Colonic mucosa (tissue), 4 donors: Measurements from ENCODE around the gene ZMYND8. TPM values are rescaled to one million over a fixed set of nuclear protein-coding genes. Genes with fewer than 3 reads are reported as not detected.
"Not testable (repeated sequence)": the region's sequence is repeated elsewhere in the genome, so short reads cannot be mapped to it uniquely, and the experiment has no call there.

Experiments used
- DNase-seq: peaks from one replicate; pipeline ENCODE4 v3.0.0-alpha.2; 2020
- H3K27ac ChIP-seq: fragments of 200-600 bp; one replicate; pipeline ENCODE4 v1.8.0; 2021
- H3K27me3 ChIP-seq: fragments of 200-600 bp; one replicate; pipeline ENCODE4 v1.8.0; 2021
- H3K36me3 ChIP-seq: fragments of 200-600 bp; one replicate; pipeline ENCODE4 v1.8.0; 2021
- H3K4me1 ChIP-seq: fragments of 200-600 bp; one replicate; pipeline ENCODE4 v1.8.0; 2021; ENCODE audit warnings: mild to moderate bottlenecking
- H3K4me3 ChIP-seq: fragments of 200-600 bp; one replicate; pipeline ENCODE4 v1.8.0; 2021
- H3K9ac ChIP-seq, 2 donors: one replicate each; pipeline ENCODE4 v1.7.0; 2013; ENCODE audit warnings: control low read depth in 2 of 2, low read depth in 2 of 2, low read length in 2 of 2
- H3K9me3 ChIP-seq: fragments of 200-600 bp; one replicate; pipeline ENCODE4 v1.8.0; 2021
- intact Hi-C: fragments of 100-400 bp; cut with DNase I; formaldehyde crosslinking; loops from one replicate; pipeline ENCODE4 v1.14.1; 2022
- total RNA-seq, 2 donors: library from RNA; stranded (reverse); fragmentation: NEBNext Ultra II Directional in 1 of 2; extraction: Animal tissue kit (Norgen Biotek cat#: 25700) in 1 of 2; gene quantifications; one replicate each; pipeline ENCODE4 v1.2.1, GENCODE V29; 2021
- TF ChIP-seq, protein P1 (sequence below): fragments of 200-600 bp; IDR thresholded peaks from one replicate; pipeline ENCODE4 v1.8.0; 2022; ENCODE audit warnings: antibody characterized with exemption, mild to moderate bottlenecking
- donor health status: healthy.
- donor health status: DM: no; HTN: no; CAD: no.
- donor health status: DM: no; HTN: no; CAD: no.

Gene ZMYND8
- total RNA-seq, 2 donors from 2014 or later: 45.4 to 53.1 TPM

DNA sequence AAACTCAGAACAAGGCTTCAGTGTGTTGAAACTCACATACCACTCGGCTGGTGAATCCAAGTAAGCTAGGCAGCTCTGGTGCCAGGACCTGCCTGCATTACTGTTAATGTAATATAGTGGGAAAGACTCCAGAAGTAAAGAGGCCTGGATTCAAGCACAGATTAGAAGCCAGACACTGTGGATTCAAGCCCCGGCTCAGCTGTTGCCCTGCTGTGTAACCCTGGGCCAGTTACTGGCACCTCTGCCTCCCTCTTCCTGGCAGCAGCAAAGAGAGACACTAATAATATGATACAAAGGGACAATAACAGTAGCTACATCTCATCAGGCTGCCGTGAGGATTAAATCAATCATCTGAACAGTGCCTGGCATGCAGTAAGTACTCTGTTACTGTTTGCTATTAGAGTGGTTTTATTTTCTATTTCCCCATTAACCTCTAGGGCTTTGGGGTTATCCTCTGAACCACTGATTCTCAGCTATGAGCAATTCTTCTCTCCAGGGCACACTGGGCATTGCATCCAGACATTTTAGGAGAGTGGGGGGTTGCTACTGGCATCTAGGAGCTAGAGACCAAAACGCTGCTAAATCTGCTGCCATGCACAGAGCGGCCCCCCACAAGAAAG is 92.9 kb downstream of the ZMYND8 start:
- no peaks in the 10 kb centered on the region for H3K9me3 ChIP-seq
- TF ChIP-seq, protein P1, sequence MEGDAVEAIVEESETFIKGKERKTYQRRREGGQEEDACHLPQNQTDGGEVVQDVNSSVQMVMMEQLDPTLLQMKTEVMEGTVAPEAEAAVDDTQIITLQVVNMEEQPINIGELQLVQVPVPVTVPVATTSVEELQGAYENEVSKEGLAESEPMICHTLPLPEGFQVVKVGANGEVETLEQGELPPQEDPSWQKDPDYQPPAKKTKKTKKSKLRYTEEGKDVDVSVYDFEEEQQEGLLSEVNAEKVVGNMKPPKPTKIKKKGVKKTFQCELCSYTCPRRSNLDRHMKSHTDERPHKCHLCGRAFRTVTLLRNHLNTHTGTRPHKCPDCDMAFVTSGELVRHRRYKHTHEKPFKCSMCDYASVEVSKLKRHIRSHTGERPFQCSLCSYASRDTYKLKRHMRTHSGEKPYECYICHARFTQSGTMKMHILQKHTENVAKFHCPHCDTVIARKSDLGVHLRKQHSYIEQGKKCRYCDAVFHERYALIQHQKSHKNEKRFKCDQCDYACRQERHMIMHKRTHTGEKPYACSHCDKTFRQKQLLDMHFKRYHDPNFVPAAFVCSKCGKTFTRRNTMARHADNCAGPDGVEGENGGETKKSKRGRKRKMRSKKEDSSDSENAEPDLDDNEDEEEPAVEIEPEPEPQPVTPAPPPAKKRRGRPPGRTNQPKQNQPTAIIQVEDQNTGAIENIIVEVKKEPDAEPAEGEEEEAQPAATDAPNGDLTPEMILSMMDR: no peak
- H3K9ac ChIP-seq: no peak overlapping the region
- intact Hi-C loops: no loop called here
- H3K27ac ChIP-seq: peak overlapping the region; percentile 1
- no peaks in the 10 kb centered on the region for H3K4me1 ChIP-seq
- no peak overlapping the region for H3K4me3 ChIP-seq
- H3K36me3 ChIP-seq: peaks cover 11% of the 10 kb centered on the region
- DNase-seq: no peak
- H3K27me3 ChIP-seq: no peaks in the 10 kb centered on the region

DNA sequence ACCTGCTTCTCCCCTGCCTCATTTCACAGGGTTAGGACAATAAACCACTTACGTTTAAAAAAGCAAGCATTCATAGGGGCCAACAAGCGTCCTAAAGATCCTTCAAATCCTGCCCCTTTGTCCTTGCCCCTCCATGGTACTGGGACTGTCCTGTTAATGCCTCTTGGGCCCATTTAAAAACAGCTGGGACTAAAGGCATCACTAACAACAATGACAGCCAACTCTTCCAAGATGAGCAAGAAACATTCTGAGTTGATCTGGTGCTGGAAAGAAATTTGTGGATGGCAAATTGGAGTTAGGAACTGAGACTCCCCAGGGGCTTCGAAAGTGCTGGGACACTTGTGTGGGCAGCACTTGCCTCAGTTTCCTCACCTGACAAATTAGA is 93.4 kb downstream of the ZMYND8 start:
- DNase-seq: no peak
- Histone ChIP-seq H3K9me3 (no peaks in the 10 kb centered on the region), H3K27me3 (no peaks in the 10 kb centered on the region), H3K36me3 (peaks cover 11% of the 10 kb centered on the region), H3K4me3 (no peak overlapping the region), H3K27ac (peak overlapping the region; percentile 1), H3K9ac (no peak overlapping the region), H3K4me1 (no peaks in the 10 kb centered on the region)
- intact Hi-C loops: no loop called here
- TF ChIP-seq, protein P1: no peak

DNA sequence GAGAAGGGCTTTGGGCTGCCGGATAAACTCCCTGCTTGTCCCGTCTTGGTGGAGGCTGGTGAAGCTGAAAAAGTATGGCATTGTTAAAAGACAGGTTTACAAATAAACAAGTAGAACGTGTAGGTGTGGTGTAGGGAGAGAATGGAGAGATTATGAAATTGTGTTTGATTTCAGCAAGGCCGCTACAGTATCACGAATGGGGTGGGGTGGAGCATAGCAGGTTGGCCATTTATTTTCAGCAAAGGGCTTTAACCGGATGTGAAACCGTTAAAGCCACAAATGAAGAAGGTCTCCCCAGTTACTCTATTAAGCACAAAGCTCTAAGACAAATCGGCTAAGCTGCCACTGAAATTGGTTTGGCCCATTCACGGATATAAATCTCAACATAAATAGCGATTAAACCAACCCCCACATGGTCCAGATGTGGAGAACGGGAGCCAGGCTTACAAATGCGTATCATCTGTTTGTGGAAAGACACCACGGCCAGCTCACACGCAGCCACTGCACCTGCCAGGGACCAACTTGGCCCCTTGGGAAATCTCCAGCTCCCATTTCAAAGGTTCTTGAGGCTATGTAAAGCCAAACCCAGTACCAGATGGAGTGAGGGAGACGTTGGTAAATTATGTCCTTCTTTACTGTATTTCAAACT is 94.0 kb downstream of the ZMYND8 start:
- no peak for DNase-seq
- intact Hi-C loops: no loop called here
- Histone ChIP-seq H3K9me3 (no peaks in the 10 kb centered on the region), H3K36me3 (peaks cover 11% of the 10 kb centered on the region), H3K4me3 (no peak overlapping the region), H3K9ac (no peak overlapping the region), H3K27ac (peak overlapping the region; percentile 1), H3K4me1 (no peaks in the 10 kb centered on the region), H3K27me3 (no peaks in the 10 kb centered on the region)
- TF ChIP-seq, protein P1: no peak

DNA sequence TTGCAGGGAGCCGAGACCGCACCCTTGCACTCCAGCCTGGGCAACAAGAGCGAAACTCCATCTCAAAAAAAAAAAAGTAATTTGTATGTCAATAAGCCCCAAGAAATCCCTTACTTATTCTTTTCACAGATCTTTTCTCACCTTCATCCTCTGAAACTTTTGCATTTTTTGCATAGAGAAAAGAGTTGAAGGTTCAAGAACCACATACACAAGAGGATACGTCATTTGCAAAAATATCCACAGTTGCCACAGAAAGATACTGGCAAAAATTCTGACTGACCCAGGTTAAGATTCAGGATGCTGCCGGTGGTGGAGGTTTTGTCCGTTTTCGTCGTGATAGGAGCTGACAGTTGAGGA is 94.5 kb downstream of the ZMYND8 start:
- H3K36me3 ChIP-seq: peaks cover 11% of the 10 kb centered on the region
- intact Hi-C loops: no loop called here
- no peak overlapping the region for H3K27ac ChIP-seq
- TF ChIP-seq, protein P1: no peak
- no peak overlapping the region for H3K4me3 ChIP-seq
- no peak overlapping the region for H3K9ac ChIP-seq
- H3K4me1 ChIP-seq: no peaks in the 10 kb centered on the region
- no peaks in the 10 kb centered on the region for H3K9me3 ChIP-seq
- no peaks in the 10 kb centered on the region for H3K27me3 ChIP-seq
- DNase-seq: no peak

DNA sequence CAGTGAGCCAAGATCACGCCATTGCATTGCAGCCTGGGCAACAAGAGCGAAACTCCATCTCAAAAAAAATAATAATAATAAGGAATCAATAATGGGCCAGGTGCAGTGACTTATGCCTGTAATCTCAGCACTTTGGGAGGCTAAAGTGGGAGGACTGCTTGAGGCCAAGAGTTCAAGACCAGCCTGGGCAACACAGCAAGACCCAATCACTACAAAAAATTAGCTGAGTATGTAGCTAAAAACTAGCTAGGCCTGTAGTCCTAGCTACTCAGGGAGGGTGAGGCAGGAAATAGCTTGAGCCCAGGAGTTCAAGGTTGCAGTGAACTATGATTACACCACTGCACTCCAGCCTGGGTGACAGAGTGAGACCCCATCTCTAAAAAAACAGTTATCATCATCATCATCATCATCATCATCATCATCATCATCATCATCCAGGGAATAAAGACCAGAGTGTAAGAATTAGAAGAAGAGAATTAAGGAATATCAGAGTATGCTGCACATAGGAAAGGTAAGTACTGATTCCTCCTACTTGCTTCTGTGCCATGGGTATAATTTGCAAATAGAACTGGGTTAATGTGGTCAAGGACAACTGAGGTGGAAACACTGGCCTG is 95.2 kb downstream of the ZMYND8 start:
- intact Hi-C loops, H3K9me3 ChIP-seq, H3K9ac ChIP-seq, H3K4me1 ChIP-seq, H3K27ac ChIP-seq, DNase-seq, H3K27me3 ChIP-seq, H3K4me3 ChIP-seq: not testable (repeated sequence)
- H3K36me3 ChIP-seq: peaks cover 11% of the 10 kb centered on the region

DNA sequence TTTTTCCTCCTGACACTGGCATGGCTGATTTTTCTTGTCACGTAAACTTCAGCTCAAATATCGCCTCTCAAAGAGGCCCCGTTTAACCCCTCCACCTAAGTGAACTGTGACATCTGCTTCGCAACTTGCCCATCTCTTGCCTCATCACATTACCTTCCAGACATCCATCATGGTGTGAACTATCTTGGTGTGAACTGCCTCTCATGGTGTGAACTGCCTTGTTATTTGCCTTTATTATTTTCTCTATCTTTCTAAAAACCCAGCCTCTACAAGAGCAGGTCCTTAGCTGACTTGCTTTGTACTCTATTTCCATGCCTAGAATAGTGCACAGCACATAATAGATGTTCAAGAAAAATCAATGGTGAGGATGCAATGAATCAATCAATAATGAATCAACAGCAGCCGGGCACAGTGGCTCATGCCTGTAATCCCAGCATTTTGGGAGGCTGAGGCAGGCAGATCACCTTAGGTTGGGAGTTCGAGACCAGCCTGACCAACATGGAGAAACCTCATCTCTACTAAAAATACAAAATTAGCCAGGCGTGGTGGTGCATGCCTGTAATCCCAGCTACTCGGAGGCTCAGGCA is 95.9 kb downstream of the ZMYND8 start:
- H3K9ac ChIP-seq, intact Hi-C loops, H3K4me1 ChIP-seq, H3K4me3 ChIP-seq, H3K27ac ChIP-seq, DNase-seq, H3K27me3 ChIP-seq, H3K9me3 ChIP-seq: not testable (repeated sequence)
- H3K36me3 ChIP-seq: peaks cover 11% of the 10 kb centered on the region
